ENCODE results near the gene MAFB. TPM values are rescaled to one million over a fixed set of nuclear protein-coding genes. Genes with fewer than 3 reads are reported as not detected.

Gene MAFB
- total RNA-seq, 2 experiments from 2014 or later: not detected

DNA sequence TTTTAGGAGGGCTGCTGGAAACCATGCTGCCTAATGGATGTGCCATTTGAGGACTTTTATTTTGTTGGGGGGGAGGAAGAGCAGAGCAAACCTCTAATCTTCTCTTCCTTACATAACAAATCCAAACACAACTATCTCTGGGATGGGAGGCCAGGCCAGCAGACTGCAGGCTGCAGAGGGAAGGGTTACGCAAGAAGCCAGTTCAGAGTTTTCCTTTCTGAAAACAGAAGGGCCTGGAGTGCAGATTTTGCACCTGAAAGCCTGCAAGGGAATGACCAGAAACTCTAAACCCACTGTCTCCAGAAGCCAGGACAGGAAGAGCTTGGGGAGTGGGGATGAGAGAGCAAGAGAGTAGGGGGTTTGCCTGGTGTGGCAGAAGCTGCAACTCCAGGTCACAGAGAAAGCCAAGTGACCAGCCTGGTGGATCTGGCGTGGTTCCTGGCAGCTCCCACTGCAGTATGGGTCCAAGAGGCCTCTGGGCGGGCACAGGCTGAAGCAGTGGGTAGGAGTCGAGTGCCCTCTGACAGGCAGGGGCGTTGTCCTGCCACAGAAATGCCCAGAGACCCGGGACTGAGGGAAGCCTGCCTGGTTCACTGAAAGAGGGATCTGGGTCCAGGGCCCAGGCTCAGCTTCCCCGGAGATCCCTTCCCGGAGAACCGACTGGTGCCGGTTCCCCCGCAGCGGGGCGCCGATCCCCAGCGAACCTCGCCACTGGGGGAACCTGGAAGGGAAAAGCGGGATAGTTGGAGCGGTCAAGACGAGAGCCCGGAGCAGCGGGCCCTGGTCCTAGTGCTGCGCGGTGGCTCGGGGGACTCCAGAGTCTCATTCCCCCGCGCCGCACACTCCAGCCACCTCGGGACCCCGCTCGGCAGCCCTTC is 6.7 kb downstream of the MAFB start:
- CTCF ChIA-PET: no interaction called here

DNA sequence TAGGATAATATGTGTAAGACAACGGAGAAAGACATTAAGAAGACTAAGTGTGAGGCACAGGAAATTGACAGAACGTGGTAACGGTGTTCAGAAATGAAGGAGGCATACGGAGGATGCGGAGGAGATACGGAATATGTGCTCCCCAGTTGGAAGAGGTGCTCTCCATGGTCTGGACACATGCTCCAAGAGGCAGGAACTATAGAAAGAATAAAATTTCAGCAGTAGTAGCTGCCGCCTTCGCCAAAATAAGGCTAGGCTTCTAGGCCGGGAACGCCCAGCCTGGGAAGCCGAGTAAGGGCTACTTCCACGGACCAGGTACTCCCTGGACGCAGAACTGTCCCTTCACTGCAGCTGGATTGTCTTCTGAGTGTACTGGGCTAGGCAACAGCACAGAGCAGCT is 7.4 kb downstream of the MAFB start:
- ATAC-seq (no peak), DNase-seq (no peak)
- ChIA-PET CTCF (interaction anchor here (0.8 kb wide), 1 partner anchor 58 kb away, joined by 3 read pairs; no protein-coding TSS in a partner anchor), POLR2A (no interaction called here)
- Mint-ChIP-seq H3K9me3 (no peaks in the 10 kb centered on the region), H3K4me1 (ENCODE audit: low read depth) (no peaks in the 10 kb centered on the region), H3K36me3 (ENCODE audit: low read depth) (no peaks in the 10 kb centered on the region), H3K27me3 (peaks cover 63% of the 10 kb centered on the region), H3K27ac (no peak overlapping the region), H3K4me3 (no peak overlapping the region)
- intact Hi-C loops (cut with micrococcal nuclease): loop anchor here (10.0 kb wide), 1 partner anchor 517 kb away; no protein-coding TSS in a partner anchor
- TF ChIP-seq, protein P1, sequence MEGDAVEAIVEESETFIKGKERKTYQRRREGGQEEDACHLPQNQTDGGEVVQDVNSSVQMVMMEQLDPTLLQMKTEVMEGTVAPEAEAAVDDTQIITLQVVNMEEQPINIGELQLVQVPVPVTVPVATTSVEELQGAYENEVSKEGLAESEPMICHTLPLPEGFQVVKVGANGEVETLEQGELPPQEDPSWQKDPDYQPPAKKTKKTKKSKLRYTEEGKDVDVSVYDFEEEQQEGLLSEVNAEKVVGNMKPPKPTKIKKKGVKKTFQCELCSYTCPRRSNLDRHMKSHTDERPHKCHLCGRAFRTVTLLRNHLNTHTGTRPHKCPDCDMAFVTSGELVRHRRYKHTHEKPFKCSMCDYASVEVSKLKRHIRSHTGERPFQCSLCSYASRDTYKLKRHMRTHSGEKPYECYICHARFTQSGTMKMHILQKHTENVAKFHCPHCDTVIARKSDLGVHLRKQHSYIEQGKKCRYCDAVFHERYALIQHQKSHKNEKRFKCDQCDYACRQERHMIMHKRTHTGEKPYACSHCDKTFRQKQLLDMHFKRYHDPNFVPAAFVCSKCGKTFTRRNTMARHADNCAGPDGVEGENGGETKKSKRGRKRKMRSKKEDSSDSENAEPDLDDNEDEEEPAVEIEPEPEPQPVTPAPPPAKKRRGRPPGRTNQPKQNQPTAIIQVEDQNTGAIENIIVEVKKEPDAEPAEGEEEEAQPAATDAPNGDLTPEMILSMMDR (IDR thresholded peaks at IDR 0.05): no peak

More for the DNA sequence above, 6.7 kb downstream of the MAFB start:
- Mint-ChIP-seq H3K27me3 (peaks cover 65% of the 10 kb centered on the region), H3K36me3 (ENCODE audit: low read depth) (no peaks in the 10 kb centered on the region), H3K9me3 (no peaks in the 10 kb centered on the region), H3K27ac (no peak overlapping the region), H3K4me1 (ENCODE audit: low read depth) (no peaks in the 10 kb centered on the region), H3K4me3 (no peak overlapping the region)
- intact Hi-C loops (cut with micrococcal nuclease): loop anchor here (10.0 kb wide), 1 partner anchor 518 kb away; no protein-coding TSS in a partner anchor
- DNase-seq (no peak), ATAC-seq (no peak)
- POLR2A ChIA-PET: no interaction called here
- TF ChIP-seq, protein P1 (IDR thresholded peaks at IDR 0.05): no peak

DNA sequence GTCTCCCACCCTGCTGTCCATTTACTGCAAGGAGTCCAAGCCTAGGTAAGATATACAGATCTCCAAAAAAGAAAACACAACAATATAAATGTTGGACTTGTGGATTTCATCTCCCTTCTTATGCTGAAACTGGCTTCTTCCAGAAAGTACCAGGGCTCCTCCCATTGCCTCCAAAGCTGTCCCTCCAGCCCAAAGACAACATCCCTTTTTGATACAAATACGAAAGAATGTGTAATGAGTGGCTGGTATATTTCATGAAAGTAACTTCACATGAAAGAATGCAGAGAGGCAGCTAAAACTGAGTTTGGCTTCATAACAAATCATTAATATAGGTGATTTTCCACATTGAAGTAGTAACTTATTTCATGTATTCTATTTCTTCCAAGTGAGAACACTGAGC is 7.9 kb downstream of the MAFB start:
- POLR2A ChIA-PET: no interaction called here
- H3K4me1 Mint-ChIP-seq (ENCODE audit: low read depth): no peaks in the 10 kb centered on the region
- H3K27me3 Mint-ChIP-seq: peaks cover 58% of the 10 kb centered on the region
- no peak overlapping the region for H3K4me3 Mint-ChIP-seq
- no peaks in the 10 kb centered on the region for H3K36me3 Mint-ChIP-seq (ENCODE audit: low read depth)
- H3K9me3 Mint-ChIP-seq: no peaks in the 10 kb centered on the region
- TF ChIP-seq, protein P1 (IDR thresholded peaks at IDR 0.05): no peak
- H3K27ac Mint-ChIP-seq: no peak overlapping the region
- ATAC-seq (no peak), DNase-seq (no peak)
- intact Hi-C loops (cut with micrococcal nuclease): loop anchor here (10.0 kb wide), 1 partner anchor 516 kb away; no protein-coding TSS in a partner anchor
- CTCF ChIA-PET: interaction anchor here (0.8 kb wide), 1 partner anchor 59 kb away, joined by 3 read pairs; no protein-coding TSS in a partner anchor

DNA sequence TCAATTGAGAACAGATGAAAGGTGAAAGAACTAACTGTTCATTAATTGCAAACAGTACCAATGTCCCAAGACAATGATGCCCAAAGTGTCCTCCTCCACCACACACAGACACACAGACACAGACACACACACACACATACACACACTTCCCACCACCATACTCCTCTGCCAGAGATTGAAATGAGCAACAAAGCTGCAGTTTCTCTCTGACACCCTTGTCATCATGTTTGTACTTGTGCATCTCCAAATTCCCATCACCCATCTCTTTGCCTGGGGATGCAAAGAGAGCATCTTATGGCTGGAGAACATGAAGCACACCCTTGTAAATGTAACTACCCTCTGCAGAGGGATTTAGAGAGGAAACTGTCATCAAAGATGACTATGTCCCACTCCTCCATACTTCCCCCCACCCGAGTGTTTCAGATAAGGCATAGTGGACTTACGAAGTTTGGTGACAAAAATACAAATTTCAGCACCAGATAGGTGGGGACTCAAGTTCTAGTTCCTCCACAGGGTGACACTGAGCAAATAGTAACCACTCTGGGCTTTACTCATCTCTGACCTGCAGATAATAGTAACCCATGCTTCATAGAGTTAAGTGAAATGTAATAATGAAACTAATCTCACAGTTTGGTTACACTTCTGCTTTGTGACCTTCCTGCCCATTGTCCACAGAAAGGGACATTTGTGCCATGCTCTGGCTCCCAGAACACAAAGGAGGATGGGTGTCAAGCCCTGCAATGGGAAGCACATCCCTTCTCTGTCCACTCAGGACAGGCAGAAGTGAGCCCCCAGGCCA is 8.7 kb downstream of the MAFB start:
- POLR2A ChIA-PET: no interaction called here
- ATAC-seq (no peak), DNase-seq (no peak)
- Mint-ChIP-seq H3K27me3 (peaks cover 54% of the 10 kb centered on the region), H3K4me3 (no peak overlapping the region), H3K27ac (no peak overlapping the region), H3K4me1 (ENCODE audit: low read depth) (no peaks in the 10 kb centered on the region), H3K36me3 (ENCODE audit: low read depth) (no peaks in the 10 kb centered on the region), H3K9me3 (no peaks in the 10 kb centered on the region)
- intact Hi-C loops (cut with micrococcal nuclease): loop anchor here (10.0 kb wide), 1 partner anchor 516 kb away; no protein-coding TSS in a partner anchor
- TF ChIP-seq, protein P1 (IDR thresholded peaks at IDR 0.05): no peak
- CTCF ChIA-PET: no interaction called here
